ENCODE data around the gene MT1E. TPM values are rescaled to one million over a fixed set of nuclear protein-coding genes. Genes with fewer than 3 reads are reported as not detected.

Gene MT1E
- total and polyA plus RNA-seq, 2 of the 13 experiments (the other 11 are each of a cell fraction or from before 2014, with no cell fraction given), result 110 to 1,072 TPM

DNA sequence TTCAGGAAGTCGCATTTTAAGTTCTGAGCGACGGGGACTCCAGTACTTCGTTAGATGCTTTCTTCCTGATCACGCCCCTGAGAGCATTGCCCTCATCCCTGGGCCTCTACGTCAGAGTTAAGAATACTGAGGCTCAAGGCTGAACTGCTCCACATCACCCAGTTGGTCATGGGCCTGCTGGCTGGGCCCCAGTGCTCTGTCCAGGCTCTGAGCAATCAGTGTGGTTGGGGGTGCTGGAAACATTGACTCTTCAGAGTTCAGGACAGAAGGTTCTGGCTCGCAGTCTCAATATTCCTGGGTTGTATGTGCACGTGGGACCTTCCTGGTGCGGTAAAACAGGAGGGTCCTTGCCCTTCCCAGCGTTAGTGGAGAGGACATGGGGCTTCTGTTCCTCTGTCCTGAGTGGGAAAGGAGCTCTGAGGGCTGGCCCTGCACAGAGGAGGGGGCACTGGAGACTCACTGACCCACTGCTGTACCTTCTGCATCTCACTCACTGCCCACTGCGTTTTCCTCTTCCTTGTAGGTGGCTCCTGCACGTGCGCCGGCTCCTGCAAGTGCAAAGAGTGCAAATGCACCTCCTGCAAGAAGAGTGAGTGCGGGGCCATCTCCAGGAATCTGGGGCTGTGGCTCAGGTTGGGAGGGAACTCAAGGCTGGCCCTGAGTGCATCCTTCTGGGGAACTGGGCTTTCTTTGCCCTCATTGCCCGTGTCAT lies 518 bp downstream of the MT1E start (continued):
- TF ChIP-seq, protein P1, sequence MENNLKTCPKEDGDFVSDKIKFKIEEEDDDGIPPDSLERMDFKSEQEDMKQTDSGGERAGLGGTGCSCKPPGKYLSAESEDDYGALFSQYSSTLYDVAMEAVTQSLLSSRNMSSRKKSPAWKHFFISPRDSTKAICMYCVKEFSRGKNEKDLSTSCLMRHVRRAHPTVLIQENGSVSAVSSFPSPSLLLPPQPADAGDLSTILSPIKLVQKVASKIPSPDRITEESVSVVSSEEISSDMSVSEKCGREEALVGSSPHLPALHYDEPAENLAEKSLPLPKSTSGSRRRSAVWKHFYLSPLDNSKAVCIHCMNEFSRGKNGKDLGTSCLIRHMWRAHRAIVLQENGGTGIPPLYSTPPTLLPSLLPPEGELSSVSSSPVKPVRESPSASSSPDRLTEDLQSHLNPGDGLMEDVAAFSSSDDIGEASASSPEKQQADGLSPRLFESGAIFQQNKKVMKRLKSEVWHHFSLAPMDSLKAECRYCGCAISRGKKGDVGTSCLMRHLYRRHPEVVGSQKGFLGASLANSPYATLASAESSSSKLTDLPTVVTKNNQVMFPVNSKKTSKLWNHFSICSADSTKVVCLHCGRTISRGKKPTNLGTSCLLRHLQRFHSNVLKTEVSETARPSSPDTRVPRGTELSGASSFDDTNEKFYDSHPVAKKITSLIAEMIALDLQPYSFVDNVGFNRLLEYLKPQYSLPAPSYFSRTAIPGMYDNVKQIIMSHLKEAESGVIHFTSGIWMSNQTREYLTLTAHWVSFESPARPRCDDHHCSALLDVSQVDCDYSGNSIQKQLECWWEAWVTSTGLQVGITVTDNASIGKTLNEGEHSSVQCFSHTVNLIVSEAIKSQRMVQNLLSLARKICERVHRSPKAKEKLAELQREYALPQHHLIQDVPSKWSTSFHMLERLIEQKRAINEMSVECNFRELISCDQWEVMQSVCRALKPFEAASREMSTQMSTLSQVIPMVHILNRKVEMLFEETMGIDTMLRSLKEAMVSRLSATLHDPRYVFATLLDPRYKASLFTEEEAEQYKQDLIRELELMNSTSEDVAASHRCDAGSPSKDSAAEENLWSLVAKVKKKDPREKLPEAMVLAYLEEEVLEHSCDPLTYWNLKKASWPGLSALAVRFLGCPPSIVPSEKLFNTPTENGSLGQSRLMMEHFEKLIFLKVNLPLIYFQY (CRISPR knock-in tag; IDR thresholded peaks at IDR 0.05; ENCODE audit: borderline replicate concordance), result 0 out of 2 replicates have a peak, but pooled peaks have one; percentile 11
- no peak for TF ChIP-seq KMT2B (CRISPR knock-in tag; IDR thresholded peaks at IDR 0.05)
- no peak for TF ChIP-seq SRSF4 (IDR thresholded peaks at IDR 0.05; ENCODE audit: low read depth, low read length, poor library complexity, severe bottlenecking)
- 0 out of 2 replicates have a peak, but pooled peaks have one; percentile 43 for TF ChIP-seq NFKBIZ (CRISPR knock-in tag; IDR thresholded peaks at IDR 0.05)
- TF ChIP-seq ZNF234 (CRISPR knock-in tag; conservative IDR thresholded peaks at IDR 0.05), result no peak
- no peak for TF ChIP-seq CREB1 (IDR thresholded peaks at IDR 0.05)
- peak; percentile 19; the same call in 1 of the 2 replicates for TF ChIP-seq CREB1 (CRISPR knock-in tag; IDR thresholded peaks at IDR 0.05)
- no peak for TF ChIP-seq FOXP1 (IDR thresholded peaks at IDR 0.05)
- TF ChIP-seq FOXP1 (CRISPR knock-in tag; IDR thresholded peaks at IDR 0.05), result 0 out of 2 replicates have a peak, but pooled peaks have one; percentile 1
- no peak for TF ChIP-seq ZBTB8A (CRISPR knock-in tag; IDR thresholded peaks at IDR 0.05; ENCODE audit: borderline replicate concordance, low read depth)
- no peak for TF ChIP-seq PREB (CRISPR knock-in tag; IDR thresholded peaks at IDR 0.05)
- TF ChIP-seq ZSCAN25 (CRISPR knock-in tag; IDR thresholded peaks at IDR 0.05), result 0 out of 2 replicates have a peak, but pooled peaks have one; percentile 47
- TF ChIP-seq ZNF296 (CRISPR knock-in tag; conservative IDR thresholded peaks at IDR 0.05), result no peak
- TF ChIP-seq ZNF34 (CRISPR knock-in tag; IDR thresholded peaks at IDR 0.05; ENCODE audit: borderline replicate concordance), result 0 out of 2 replicates have a peak, but pooled peaks have one; percentile 46
- no peak for TF ChIP-seq RFX1 (IDR thresholded peaks at IDR 0.05)
- TF ChIP-seq ZNF660 (CRISPR knock-in tag; IDR thresholded peaks at IDR 0.05; ENCODE audit: borderline replicate concordance, low read depth), result no peak
- no peak for TF ChIP-seq RORA (CRISPR knock-in tag; IDR thresholded peaks at IDR 0.05)
- no peak for TF ChIP-seq RAD51 (IDR thresholded peaks at IDR 0.05; ENCODE audit: borderline replicate concordance)
- no peak for TF ChIP-seq TCF7L2 (IDR thresholded peaks at IDR 0.05; ENCODE audit: low read depth, low read length)
- TF ChIP-seq ZKSCAN1 (IDR thresholded peaks at IDR 0.05; ENCODE audit: low read length), result no peak
- no peak for TF ChIP-seq EP300 (IDR thresholded peaks at IDR 0.05; ENCODE audit: low read depth in 2 of 2, low read length in 2 of 2)
- no peak for TF ChIP-seq EP300 (CRISPR knock-in tag; IDR thresholded peaks at IDR 0.05; ENCODE audit: borderline replicate concordance)
- TF ChIP-seq SP5 (CRISPR knock-in tag; IDR thresholded peaks at IDR 0.05; ENCODE audit: borderline replicate concordance, low read depth), result no peak
- TF ChIP-seq FOXJ3 (CRISPR knock-in tag; IDR thresholded peaks at IDR 0.05; ENCODE audit: borderline replicate concordance), result no peak
- TF ChIP-seq ZBTB20 (CRISPR knock-in tag; IDR thresholded peaks at IDR 0.05; ENCODE audit: borderline replicate concordance, low read depth), result no peak
- TF ChIP-seq RELA (CRISPR knock-in tag; IDR thresholded peaks at IDR 0.05), result 0 out of 2 replicates have a peak, but pooled peaks have one; percentile 6
- TF ChIP-seq ZNF839 (CRISPR knock-in tag; IDR thresholded peaks at IDR 0.05; ENCODE audit: borderline replicate concordance), result no peak

Measured in HepG2 (cell line).